Lung (tissue), 12 donors: ENCODE measurements around the gene DNAH9. TPM values are rescaled to one million over a fixed set of nuclear protein-coding genes. Genes with fewer than 3 reads are reported as not detected.

Source experiments
- ATAC-seq: fragments of 200-7000 bp; cut with Tn5 transposase; one replicate; pipeline ENCODE4 v1.9.1; 2020; ENCODE audit warnings: moderate number of reproducible peaks; ENCODE audit not compliant: insufficient read depth, low FRiP score
- DNase-seq, 3 donors: peaks; one replicate each; pipeline ENCODE4 v3.0.0-alpha.2; 2013 to 2017
- H3K27ac ChIP-seq, 2 donors: one replicate each; pipeline ENCODE4 v1.5.1; 2013; ENCODE audit warnings: mild to moderate bottlenecking in 2 of 2, moderate library complexity in 2 of 2, control low read depth in 1 of 2, inconsistent platforms in 1 of 2, low read depth in 1 of 2, low read length in 1 of 2
- H3K27me3 ChIP-seq, 3 donors: one replicate each; pipeline ENCODE4 v1.5.1; 2013; ENCODE audit warnings: low read length in 2 of 3; ENCODE audit not compliant: control insufficient read depth in 3 of 3, insufficient read depth in 3 of 3
- H3K36me3 ChIP-seq, 4 donors: one replicate each; pipeline ENCODE4 v1.5.1; 2013; ENCODE audit warnings: low read length in 4 of 4, mild to moderate bottlenecking in 1 of 4, moderate library complexity in 1 of 4; ENCODE audit not compliant: control insufficient read depth in 4 of 4, insufficient read depth in 4 of 4
- H3K4me1 ChIP-seq, 5 donors: one replicate each; pipeline ENCODE4 v1.5.1; 2013; ENCODE audit warnings: low read length in 5 of 5, mild to moderate bottlenecking in 2 of 5, moderate library complexity in 1 of 5; ENCODE audit not compliant: control insufficient read depth in 5 of 5, insufficient read depth in 5 of 5
- H3K4me3 ChIP-seq: one replicate; pipeline ENCODE4 v1.5.1; 2013; ENCODE audit warnings: mild to moderate bottlenecking, control low read depth, moderate library complexity
- H3K9ac ChIP-seq, 2 donors: one replicate each; pipeline ENCODE4 v1.5.1; 2013; ENCODE audit warnings: low read length in 2 of 2, control low read depth in 1 of 2; ENCODE audit not compliant: insufficient read depth in 1 of 2
- H3K9me3 ChIP-seq, 4 donors: one replicate each; pipeline ENCODE4 v1.5.1; 2013; ENCODE audit warnings: low read length in 3 of 4, mild to moderate bottlenecking in 1 of 4, moderate library complexity in 1 of 4; ENCODE audit not compliant: control insufficient read depth in 4 of 4, insufficient read depth in 3 of 4
- WGBS, 2 donors: extraction: QIAGEN DNeasy Blood & Tissue Kit; methylation state at CpG; one replicate each; pipeline ENCODE4 v1.1.7; 2013; 5-methylcytosine and 5-hydroxymethylcytosine counted together
- polyA plus RNA-seq, 2 donors: library from polyadenylated mRNA; stranded (reverse); fragments of 200-250 nt; gene quantifications; one replicate each; pipeline ENCODE4 v1.2.1, GENCODE V29; 2013
- total RNA-seq, 2 donors: library from RNA; depleted of rRNA in 1 of 2; stranded (reverse); fragments of >200 nt in 1 of 2; gene quantifications; one replicate each; pipeline ENCODE4 v1.2.1, GENCODE V29; 2014 to 2021
- TF ChIP-seq, protein P1 (sequence below): IDR thresholded peaks from 2 replicates; pipeline ENCODE4 v1.5.1; 2012; ENCODE audit warnings: mild to moderate bottlenecking; ENCODE audit errors: control extremely low read depth, extremely low read depth
- donor health status: control.
- donor health status: control.
- donor health status: Bipolar disorder and iron deficiency.
- donor health status: healthy.
- donor health status: DM: yes; HTN: yes; CAD: no.

Gene DNAH9
- total and polyA plus RNA-seq, 4 donors = 4.0 to 36.1 (median 20.9) TPM

DNA sequence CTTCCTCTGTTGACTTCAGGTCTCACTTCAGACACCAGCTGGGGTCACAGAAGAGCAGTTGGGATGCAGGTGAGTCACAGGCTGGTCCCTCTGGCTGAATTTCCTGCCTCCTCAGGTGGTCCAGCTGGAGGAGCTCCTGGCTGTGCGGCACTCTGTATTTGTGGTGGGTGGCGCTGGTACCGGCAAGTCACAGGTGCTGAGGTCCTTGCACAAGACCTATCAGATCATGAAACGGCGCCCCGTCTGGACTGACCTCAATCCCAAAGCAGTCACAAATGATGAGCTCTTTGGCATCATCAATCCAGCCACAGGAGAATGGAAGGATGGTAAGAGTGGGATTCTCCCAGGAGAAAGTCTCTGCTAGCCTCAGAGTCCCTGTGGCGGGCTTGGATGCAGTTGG, 149.2 kb downstream of the DNAH9 start:
- no peaks in the 10 kb centered on the region for H3K27me3 ChIP-seq
- no peaks in the 10 kb centered on the region for H3K4me1 ChIP-seq
- no peaks in the 10 kb centered on the region for H3K36me3 ChIP-seq
- H3K27ac ChIP-seq = no peak overlapping the region
- no peak overlapping the region for H3K9ac ChIP-seq
- H3K4me3 ChIP-seq = no peak overlapping the region
- DNase-seq (no peak), ATAC-seq (no peak)
- peaks cover 0 to 9% (median 2%) of the 10 kb centered on the region in 4 donors for H3K9me3 ChIP-seq
- WGBS, 2 donors = 82 to 92% methylated on average over 7 of the region's 7 CpGs
- TF ChIP-seq, protein P1, sequence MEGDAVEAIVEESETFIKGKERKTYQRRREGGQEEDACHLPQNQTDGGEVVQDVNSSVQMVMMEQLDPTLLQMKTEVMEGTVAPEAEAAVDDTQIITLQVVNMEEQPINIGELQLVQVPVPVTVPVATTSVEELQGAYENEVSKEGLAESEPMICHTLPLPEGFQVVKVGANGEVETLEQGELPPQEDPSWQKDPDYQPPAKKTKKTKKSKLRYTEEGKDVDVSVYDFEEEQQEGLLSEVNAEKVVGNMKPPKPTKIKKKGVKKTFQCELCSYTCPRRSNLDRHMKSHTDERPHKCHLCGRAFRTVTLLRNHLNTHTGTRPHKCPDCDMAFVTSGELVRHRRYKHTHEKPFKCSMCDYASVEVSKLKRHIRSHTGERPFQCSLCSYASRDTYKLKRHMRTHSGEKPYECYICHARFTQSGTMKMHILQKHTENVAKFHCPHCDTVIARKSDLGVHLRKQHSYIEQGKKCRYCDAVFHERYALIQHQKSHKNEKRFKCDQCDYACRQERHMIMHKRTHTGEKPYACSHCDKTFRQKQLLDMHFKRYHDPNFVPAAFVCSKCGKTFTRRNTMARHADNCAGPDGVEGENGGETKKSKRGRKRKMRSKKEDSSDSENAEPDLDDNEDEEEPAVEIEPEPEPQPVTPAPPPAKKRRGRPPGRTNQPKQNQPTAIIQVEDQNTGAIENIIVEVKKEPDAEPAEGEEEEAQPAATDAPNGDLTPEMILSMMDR = no peak

DNA sequence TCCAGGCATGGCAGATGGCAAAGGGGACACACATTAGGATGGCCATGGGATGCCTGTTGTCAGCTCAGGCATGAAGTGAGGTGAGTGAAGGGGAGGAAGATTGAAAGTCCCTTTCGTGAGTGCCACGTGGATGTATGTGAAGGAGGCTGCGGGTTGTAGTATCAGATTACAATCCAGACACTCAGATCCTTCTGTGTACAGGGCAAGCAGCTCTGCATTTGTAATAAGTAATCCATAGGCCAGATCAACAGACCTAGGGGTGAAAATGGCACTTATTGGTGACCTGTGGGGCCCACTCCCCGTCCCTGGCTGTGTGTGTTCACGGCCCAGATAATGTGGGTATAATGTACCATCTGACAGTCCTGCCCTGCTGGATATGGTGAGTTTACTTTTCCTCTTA, 159.5 kb downstream of the DNAH9 start:
- no peaks in the 10 kb centered on the region for H3K27me3 ChIP-seq
- H3K9me3 ChIP-seq = peaks cover 0 to 7% (median 0%) of the 10 kb centered on the region in 4 donors
- TF ChIP-seq, protein P1 = no peak
- DNase-seq (no peak), ATAC-seq (no peak)
- no peak overlapping the region for H3K27ac ChIP-seq
- no peak overlapping the region for H3K4me3 ChIP-seq
- H3K4me1 ChIP-seq = no peaks in the 10 kb centered on the region
- H3K36me3 ChIP-seq = no peaks in the 10 kb centered on the region
- no peak overlapping the region for H3K9ac ChIP-seq
- WGBS, 2 donors = 43 to 67% methylated on average over 5 of the region's 5 CpGs

DNA sequence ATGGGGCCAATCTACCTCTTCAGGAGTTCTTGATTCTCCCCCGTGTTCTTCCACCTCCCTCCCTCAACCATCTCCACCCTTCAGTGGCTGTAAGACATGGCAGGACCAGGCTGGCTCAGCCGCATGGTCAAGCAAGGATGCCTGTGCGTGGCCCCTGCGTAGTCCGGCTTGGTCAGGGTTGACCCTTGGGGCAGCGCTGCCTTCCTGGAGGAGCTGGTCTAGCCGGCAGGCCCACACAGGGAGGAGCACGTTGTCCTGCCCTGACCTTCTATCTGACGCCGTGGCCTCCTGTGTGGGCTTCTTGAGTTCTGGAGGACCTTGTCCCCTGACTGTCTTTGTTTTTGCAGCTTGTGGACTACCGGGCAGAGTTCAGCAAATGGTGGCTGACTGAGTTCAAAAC, 169.8 kb downstream of the DNAH9 start:
- Histone ChIP-seq H3K9ac (no peak overlapping the region), H3K36me3 (no peaks in the 10 kb centered on the region), H3K9me3 (peaks cover 0 to 2% (median 0%) of the 10 kb centered on the region in 4 donors), H3K4me3 (no peak overlapping the region), H3K27me3 (no peaks in the 10 kb centered on the region), H3K27ac (no peak overlapping the region), H3K4me1 (no peaks in the 10 kb centered on the region)
- DNase-seq (no peak), ATAC-seq (no peak)
- TF ChIP-seq, protein P1 = no peak
- WGBS, 2 donors = 89 to 96% methylated on average over 11 of the region's 11 CpGs

DNA sequence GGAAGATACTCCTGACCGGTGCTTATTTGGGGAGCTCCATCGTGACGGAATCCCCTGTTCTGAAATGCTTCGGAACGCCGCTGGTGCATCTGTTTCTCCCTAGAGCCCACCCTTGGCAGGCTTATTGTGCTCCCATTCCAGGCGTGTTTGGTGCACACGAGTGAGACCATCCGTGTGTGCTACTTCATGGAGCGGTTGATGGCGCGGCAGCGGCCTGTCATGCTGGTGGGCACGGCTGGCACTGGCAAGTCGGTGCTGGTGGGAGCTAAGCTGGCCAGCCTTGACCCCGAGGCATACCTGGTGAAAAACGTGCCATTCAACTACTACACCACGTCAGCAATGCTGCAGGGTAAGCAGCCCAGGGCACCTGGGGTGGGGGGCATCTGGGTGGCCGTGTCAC, 170.7 kb downstream of the DNAH9 start:
- no peaks in the 10 kb centered on the region for H3K27me3 ChIP-seq
- H3K9ac ChIP-seq = no peak overlapping the region
- ATAC-seq (no peak), DNase-seq (no peak)
- no peaks in the 10 kb centered on the region for H3K9me3 ChIP-seq
- H3K36me3 ChIP-seq = no peaks in the 10 kb centered on the region
- 85 to 89% methylated on average over 19 of the region's 19 CpGs for WGBS, 2 donors
- TF ChIP-seq, protein P1 = no peak
- no peak overlapping the region for H3K27ac ChIP-seq
- no peak overlapping the region for H3K4me3 ChIP-seq
- H3K4me1 ChIP-seq = no peaks in the 10 kb centered on the region
